PC-3 (cell line): Measurements from ENCODE around the gene SERPINA5.

Source experiments
- CTCF ChIP-seq: fragments of 300-600 bp; sonication (generic); conservative IDR thresholded peaks from 2 replicates; pipeline ENCODE4 v1.5.1; 2017; ENCODE audit warnings: antibody characterized with exemption, low read depth, mild to moderate bottlenecking, low read length
- EZH2 ChIP-seq: fragments of 300-600 bp; sonication (generic); IDR thresholded peaks from one replicate; pipeline ENCODE4 v1.6.1; 2017; ENCODE audit warnings: antibody characterized with exemption, mild to moderate bottlenecking, low read length; ENCODE audit not compliant: unreplicated experiment

GRCh38 chr14:94542811-94543440, 38.3 kb upstream of the SERPINA5 start:
- no peak for TF ChIP-seq CTCF
- no peak for TF ChIP-seq EZH2
